Measurements from ENCODE around the gene SPSB4.

- TF ChIP-seq CTCF (IDR thresholded peaks at IDR 0.05) (no peak), POLR2AphosphoS5 (IDR thresholded peaks at IDR 0.05; ENCODE audit: low read depth, low read length) (no peak), SIN3A (IDR thresholded peaks at IDR 0.05; ENCODE audit: borderline replicate concordance, insufficient read depth, low read depth, low read length) (no peak), TCF7L2 (IDR thresholded peaks at IDR 0.05; ENCODE audit: low read depth, low read length) (no peak)
Measured at GRCh38 chr3:141176775-141177174, 125.6 kb downstream of the SPSB4 start.
